Activated T-helper 1 cell treated with anti-CD3 and anti-CD28 coated beads, Interleukin-12 subunit alpha, Interleukin-12 subunit beta, Interleukin-2, Interleukin-4 antibody, amounts not matched to agents 30 ng/mL and 10 ng/mL and 1 ng/mL, durations not matched to agents 14 hours and 24 hours and 36 hours (primary cell): ENCODE results near the gene LDB2. TPM values are rescaled to one million over a fixed set of nuclear protein-coding genes. Genes with fewer than 3 reads are reported as not detected.

Experiments
- DNase-seq: peaks from one replicate; pipeline ENCODE4 v3.0.0; 2021; ENCODE audit warnings: low spot score
- H3K27ac Mint-ChIP-seq: one replicate; pipeline ENCODE4 v1.8.0; 2021; ENCODE audit warnings: mild to moderate bottlenecking, mixed read lengths
- H3K27me3 Mint-ChIP-seq: one replicate; pipeline ENCODE4 v1.8.0; 2022; ENCODE audit warnings: mild to moderate bottlenecking, moderate library complexity, mixed read lengths; ENCODE audit not compliant: insufficient read depth
- H3K36me3 Mint-ChIP-seq: one replicate; pipeline ENCODE4 v1.8.0; 2021; ENCODE audit warnings: low read depth, mixed read lengths
- H3K4me1 Mint-ChIP-seq: one replicate; pipeline ENCODE4 v1.8.0; 2021; ENCODE audit warnings: low read depth, mixed read lengths
- H3K4me3 Mint-ChIP-seq: one replicate; pipeline ENCODE4 v1.8.0; 2021; ENCODE audit warnings: mild to moderate bottlenecking, moderate library complexity, mixed read lengths
- H3K9me3 Mint-ChIP-seq: one replicate; pipeline ENCODE4 v1.8.0; 2021; ENCODE audit warnings: mixed read lengths
- intact Hi-C: fragments of 100-400 bp; cut with micrococcal nuclease; formaldehyde crosslinking; loops from one replicate; pipeline ENCODE4 v1.15.1; 2024
- total RNA-seq: library from RNA; stranded (reverse); gene quantifications from 2 replicates; pipeline ENCODE4 v1.2.3, GENCODE V29; 2022

The LDB2 gene
- total RNA-seq, 1 donor from 2014 or later: not detected

- Mint-ChIP-seq H3K36me3 (no peaks in the 10 kb centered on the region), H3K9me3 (no peaks in the 10 kb centered on the region), H3K4me3 (no peak overlapping the region), H3K27me3 (no peaks in the 10 kb centered on the region), H3K27ac (no peak overlapping the region), H3K4me1 (no peaks in the 10 kb centered on the region)
- intact Hi-C loops: no loop called here
- no peak for DNase-seq
These were observed 127.6 kb downstream of the LDB2 start for GRCh38 chr4:16770710-16771285.

GRCh38 chr4:16767861-16768260, 130.6 kb downstream of the LDB2 start:
- Mint-ChIP-seq H3K4me1 (no peaks in the 10 kb centered on the region), H3K36me3 (no peaks in the 10 kb centered on the region), H3K27me3 (no peaks in the 10 kb centered on the region), H3K27ac (no peak overlapping the region), H3K4me3 (no peak overlapping the region), H3K9me3 (no peaks in the 10 kb centered on the region)
- intact Hi-C loops: no loop called here
- no peak for DNase-seq

GRCh38 chr4:16767251-16767650, 131.2 kb downstream of the LDB2 start:
- no peak overlapping the region for H3K4me3 Mint-ChIP-seq

GRCh38 chr4:16765546-16765945, 132.9 kb downstream of the LDB2 start:
- Mint-ChIP-seq H3K36me3 (no peaks in the 10 kb centered on the region), H3K4me3 (no peak overlapping the region), H3K9me3 (no peaks in the 10 kb centered on the region), H3K27ac (no peak overlapping the region), H3K4me1 (no peaks in the 10 kb centered on the region), H3K27me3 (no peaks in the 10 kb centered on the region)
- no peak for DNase-seq
- intact Hi-C loops: no loop called here

More at GRCh38 chr4:16767251-16767650, 131.2 kb downstream of the LDB2 start:
- H3K36me3 Mint-ChIP-seq: no peaks in the 10 kb centered on the region
- H3K4me1 Mint-ChIP-seq: no peaks in the 10 kb centered on the region
- intact Hi-C loops: no loop called here
- H3K27ac Mint-ChIP-seq: no peak overlapping the region
- no peaks in the 10 kb centered on the region for H3K9me3 Mint-ChIP-seq
- DNase-seq: no peak
- no peaks in the 10 kb centered on the region for H3K27me3 Mint-ChIP-seq

DNA sequence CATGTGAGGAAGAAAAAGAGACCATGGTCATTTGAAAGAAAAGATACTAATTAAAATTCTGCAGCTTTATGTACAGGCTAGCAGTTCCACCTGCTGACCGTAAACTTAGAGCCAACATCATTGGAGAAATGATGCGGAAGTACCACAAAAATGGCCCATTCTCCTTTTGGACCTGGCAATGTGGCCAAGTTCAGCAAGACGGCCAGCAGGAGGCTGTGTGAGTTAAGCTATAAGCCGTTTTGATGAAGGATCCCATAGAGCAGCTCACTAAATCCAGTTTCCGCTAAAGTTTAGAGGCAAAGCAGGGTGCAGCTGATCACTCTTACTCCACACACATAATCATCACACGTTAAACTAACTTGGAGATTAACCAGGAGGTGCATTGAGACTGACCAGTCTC, 133.8 kb downstream of the LDB2 start:
- intact Hi-C loops: no loop called here
- no peaks in the 10 kb centered on the region for H3K4me1 Mint-ChIP-seq
- no peaks in the 10 kb centered on the region for H3K9me3 Mint-ChIP-seq
- H3K27me3 Mint-ChIP-seq: no peaks in the 10 kb centered on the region
- H3K36me3 Mint-ChIP-seq: no peaks in the 10 kb centered on the region
- DNase-seq: no peak
- no peak overlapping the region for H3K4me3 Mint-ChIP-seq
- H3K27ac Mint-ChIP-seq: no peak overlapping the region

DNA sequence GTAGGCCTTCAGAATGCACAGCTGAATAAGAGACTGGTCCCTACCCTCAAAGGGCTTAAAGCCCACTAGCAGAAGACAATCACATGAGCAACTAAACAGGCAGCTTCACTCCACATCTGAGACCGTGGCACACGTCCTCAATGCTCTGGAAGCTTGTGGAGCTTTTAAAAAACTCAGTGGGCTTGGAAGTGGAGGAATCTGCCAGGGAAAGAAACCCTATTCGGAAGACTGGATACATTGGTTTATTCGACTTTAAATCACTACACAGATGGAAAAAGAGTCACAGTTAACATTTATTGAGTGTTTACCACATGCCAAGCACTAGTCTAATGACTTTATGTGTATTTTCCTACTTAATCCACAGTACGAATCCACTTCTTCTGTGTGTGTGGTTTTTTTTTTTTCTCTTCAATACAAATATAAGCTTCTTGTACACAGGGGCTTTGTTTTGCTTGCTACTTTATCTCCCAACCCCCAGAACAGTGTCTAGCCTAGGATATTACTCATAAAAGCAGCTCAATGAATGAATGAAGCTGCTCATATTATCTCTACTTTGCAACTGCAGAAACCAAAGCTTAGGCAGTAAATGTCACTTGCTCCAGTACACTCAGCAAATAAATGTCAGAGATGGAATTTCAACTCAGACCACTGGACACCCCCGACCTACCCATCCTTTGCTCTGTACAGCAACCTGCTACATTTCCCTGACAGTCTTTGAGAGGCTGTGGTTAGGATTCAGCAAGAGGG, 137.7 kb downstream of the LDB2 start:
- H3K27ac Mint-ChIP-seq: no peak overlapping the region
- H3K36me3 Mint-ChIP-seq: no peaks in the 10 kb centered on the region
- intact Hi-C loops: no loop called here
- DNase-seq: no peak
- H3K9me3 Mint-ChIP-seq: no peaks in the 10 kb centered on the region
- no peaks in the 10 kb centered on the region for H3K4me1 Mint-ChIP-seq
- H3K27me3 Mint-ChIP-seq: no peaks in the 10 kb centered on the region
- no peak overlapping the region for H3K4me3 Mint-ChIP-seq

DNA sequence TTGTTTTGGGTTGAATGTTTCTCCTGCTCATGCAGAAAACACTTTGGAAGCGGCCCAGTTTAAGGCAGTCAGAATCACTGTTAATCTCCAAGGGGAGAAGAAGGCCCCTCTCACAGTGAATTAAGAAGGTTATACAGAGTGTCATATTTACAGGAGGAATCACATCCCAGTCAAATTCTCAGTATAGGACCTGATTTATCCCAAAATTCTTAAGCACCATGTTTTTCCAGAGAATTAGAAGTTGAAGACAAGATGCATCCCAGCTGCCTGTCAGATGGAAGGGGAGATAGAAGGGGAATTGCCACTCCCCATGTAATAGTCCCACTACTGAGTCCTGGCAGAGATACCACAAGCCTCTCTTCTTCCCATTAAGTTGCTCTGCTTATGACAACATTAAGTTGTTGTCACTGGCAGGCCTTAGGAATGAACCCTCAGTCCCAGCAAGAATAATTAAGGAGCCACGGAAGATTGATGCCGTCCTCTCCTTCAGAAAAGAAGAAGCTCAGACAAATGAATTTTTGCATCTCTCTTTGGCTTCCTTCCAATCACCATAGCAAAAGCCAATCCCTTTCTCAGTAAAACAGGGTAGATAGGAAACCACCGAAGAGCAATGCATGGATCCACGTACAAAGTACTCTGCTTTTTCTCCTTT, 138.4 kb downstream of the LDB2 start:
- Mint-ChIP-seq H3K36me3 (no peaks in the 10 kb centered on the region), H3K27me3 (no peaks in the 10 kb centered on the region)

GRCh38 chr4:16758816-16759215, 139.6 kb downstream of the LDB2 start:
- Mint-ChIP-seq H3K4me3 (no peak overlapping the region), H3K27ac (no peak overlapping the region), H3K36me3 (no peaks in the 10 kb centered on the region), H3K9me3 (no peaks in the 10 kb centered on the region), H3K4me1 (no peaks in the 10 kb centered on the region), H3K27me3 (no peaks in the 10 kb centered on the region)
- no peak for DNase-seq
- intact Hi-C loops: no loop called here

More for the DNA sequence above, 138.4 kb downstream of the LDB2 start:
- no peaks in the 10 kb centered on the region for H3K4me1 Mint-ChIP-seq
- H3K27ac Mint-ChIP-seq: no peak overlapping the region
- intact Hi-C loops: no loop called here
- H3K4me3 Mint-ChIP-seq: no peak overlapping the region
- H3K9me3 Mint-ChIP-seq: no peaks in the 10 kb centered on the region
- no peak for DNase-seq

DNA sequence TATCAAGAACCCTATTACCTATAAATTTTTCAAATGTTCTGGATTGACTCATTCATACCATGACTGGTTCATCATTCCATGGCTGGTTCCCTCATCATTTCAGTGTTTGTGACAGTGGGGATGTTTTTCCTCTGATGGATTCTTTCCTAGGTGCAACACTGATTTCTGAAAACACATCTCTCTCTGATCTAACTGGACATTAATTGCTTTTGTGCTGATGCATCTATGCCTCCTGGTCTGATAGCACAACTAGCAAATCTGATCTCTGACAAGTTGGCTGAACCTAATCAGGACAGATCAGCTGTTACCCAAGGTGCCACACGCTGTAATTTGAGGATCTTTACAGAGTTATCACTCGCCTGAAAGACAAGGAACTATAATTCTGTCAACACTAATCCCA, 140.2 kb downstream of the LDB2 start:
- H3K36me3 Mint-ChIP-seq: no peaks in the 10 kb centered on the region
- H3K9me3 Mint-ChIP-seq: no peaks in the 10 kb centered on the region
- DNase-seq: no peak
- H3K27me3 Mint-ChIP-seq: no peaks in the 10 kb centered on the region
- H3K4me3 Mint-ChIP-seq: no peak overlapping the region
- intact Hi-C loops: no loop called here
- no peaks in the 10 kb centered on the region for H3K4me1 Mint-ChIP-seq
- no peak overlapping the region for H3K27ac Mint-ChIP-seq

GRCh38 chr4:16757080-16757521, 141.3 kb downstream of the LDB2 start:
- no peaks in the 10 kb centered on the region for H3K27me3 Mint-ChIP-seq

DNA sequence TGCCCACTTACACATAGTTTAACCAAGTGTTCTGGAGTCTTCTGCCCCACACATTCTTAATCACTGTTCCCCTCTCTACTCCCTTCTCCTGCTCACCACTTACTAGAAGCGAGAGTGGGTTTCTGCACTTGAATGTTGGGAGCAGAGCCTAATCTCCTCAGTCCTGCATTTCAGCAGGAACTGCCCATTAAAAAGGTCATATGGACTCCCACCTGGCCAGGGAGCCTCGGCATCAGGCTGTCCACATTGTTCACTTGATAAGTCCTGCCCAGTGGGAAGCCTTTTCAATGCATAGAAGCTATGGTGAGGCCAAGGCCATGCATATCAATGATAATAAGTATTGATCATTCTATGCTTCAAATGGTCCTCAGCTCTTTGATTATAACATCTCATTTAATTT, 144.3 kb downstream of the LDB2 start:
- Mint-ChIP-seq H3K4me3 (no peak overlapping the region), H3K4me1 (no peaks in the 10 kb centered on the region), H3K27ac (no peak overlapping the region), H3K27me3 (no peaks in the 10 kb centered on the region), H3K9me3 (no peaks in the 10 kb centered on the region), H3K36me3 (no peaks in the 10 kb centered on the region)
- no peak for DNase-seq
- intact Hi-C loops: no loop called here

More at GRCh38 chr4:16757080-16757521, 141.3 kb downstream of the LDB2 start:
- H3K9me3 Mint-ChIP-seq: no peaks in the 10 kb centered on the region
- no peak overlapping the region for H3K4me3 Mint-ChIP-seq
- H3K4me1 Mint-ChIP-seq: no peaks in the 10 kb centered on the region
- intact Hi-C loops: no loop called here
- no peaks in the 10 kb centered on the region for H3K36me3 Mint-ChIP-seq
- no peak overlapping the region for H3K27ac Mint-ChIP-seq
- DNase-seq: no peak

DNA sequence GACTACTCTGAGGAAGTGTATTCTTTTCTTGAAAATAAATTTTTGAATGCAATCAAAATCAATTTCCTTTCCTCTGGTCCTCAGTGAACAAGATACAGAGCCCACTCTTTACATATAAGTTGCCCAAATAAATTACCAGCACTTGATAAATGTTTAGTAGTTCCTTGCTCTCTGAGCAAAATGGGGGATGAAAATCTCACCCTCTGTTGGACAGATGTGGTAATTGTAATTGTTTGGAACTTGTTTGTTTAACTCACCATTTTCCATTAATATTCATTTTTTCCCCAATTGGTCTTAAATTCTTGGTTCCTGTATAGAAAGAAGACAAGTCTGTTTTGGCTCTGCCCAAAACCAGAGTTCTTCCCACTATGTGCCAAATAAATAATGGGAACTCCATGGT, 146.3 kb downstream of the LDB2 start:
- H3K27ac Mint-ChIP-seq: no peak overlapping the region
- no peak for DNase-seq
- no peak overlapping the region for H3K4me3 Mint-ChIP-seq
- no peaks in the 10 kb centered on the region for H3K27me3 Mint-ChIP-seq
- no peaks in the 10 kb centered on the region for H3K36me3 Mint-ChIP-seq
- no peaks in the 10 kb centered on the region for H3K4me1 Mint-ChIP-seq
- H3K9me3 Mint-ChIP-seq: no peaks in the 10 kb centered on the region
- intact Hi-C loops: no loop called here

GRCh38 chr4:16750882-16751642, 147.4 kb downstream of the LDB2 start:
- no peaks in the 10 kb centered on the region for H3K36me3 Mint-ChIP-seq
- no peak overlapping the region for H3K4me3 Mint-ChIP-seq
- H3K4me1 Mint-ChIP-seq: no peaks in the 10 kb centered on the region
- H3K27ac Mint-ChIP-seq: no peak overlapping the region
- no peaks in the 10 kb centered on the region for H3K9me3 Mint-ChIP-seq
- no peak for DNase-seq
- H3K27me3 Mint-ChIP-seq: no peaks in the 10 kb centered on the region
- intact Hi-C loops: no loop called here
